GM10847 (cell line): ENCODE measurements around the gene OASL.

ENCODE experiments used
- POLR2A ChIP-seq: IDR thresholded peaks from 2 replicates; pipeline ENCODE4 v1.6.1; 2011; ENCODE audit not compliant: insufficient read length; ENCODE audit errors: extremely low read depth

The OASL gene

GRCh38 chr12:121003650-121004049 lies 35.4 kb downstream of the OASL start:
- no peak for TF ChIP-seq POLR2A

GRCh38 chr12:121001841-121002483 lies 37.1 kb downstream of the OASL start:
- no peak for TF ChIP-seq POLR2A

- no peak for TF ChIP-seq POLR2A
Measured at GRCh38 chr12:121001060-121001459, 38.0 kb downstream of the OASL start.

GRCh38 chr12:121000530-121000929 lies 38.5 kb downstream of the OASL start:
- no peak for TF ChIP-seq POLR2A

- TF ChIP-seq POLR2A = no peak
Measured at GRCh38 chr12:120999191-121000120, 39.6 kb downstream of the OASL start.

GRCh38 chr12:120998435-120998834 lies 40.6 kb downstream of the OASL start:
- TF ChIP-seq POLR2A = no peak

GRCh38 chr12:120997448-120997847 lies 41.6 kb downstream of the OASL start:
- no peak for TF ChIP-seq POLR2A

GRCh38 chr12:120996133-120996746 lies 42.8 kb downstream of the OASL start:
- TF ChIP-seq POLR2A = no peak

- no peak for TF ChIP-seq POLR2A
Measured at GRCh38 chr12:120994589-120995337, 44.3 kb downstream of the OASL start.

- no peak for TF ChIP-seq POLR2A
Measured at GRCh38 chr12:120994059-120994458, 45.0 kb downstream of the OASL start.

- no peak for TF ChIP-seq POLR2A
Measured at GRCh38 chr12:120993496-120993895, 45.5 kb downstream of the OASL start.

- no peak for TF ChIP-seq POLR2A
Measured at GRCh38 chr12:120992989-120993388, 46.1 kb downstream of the OASL start.

- TF ChIP-seq POLR2A = no peak
Measured at GRCh38 chr12:120991965-120992364, 47.1 kb downstream of the OASL start.

- TF ChIP-seq POLR2A = no peak
Measured at GRCh38 chr12:120990487-120991055, 48.5 kb downstream of the OASL start.

- no peak for TF ChIP-seq POLR2A
Measured at GRCh38 chr12:120989687-120990086, 49.4 kb downstream of the OASL start.
